ENCODE data around the gene TMEM198.

Gene TMEM198

DNA sequence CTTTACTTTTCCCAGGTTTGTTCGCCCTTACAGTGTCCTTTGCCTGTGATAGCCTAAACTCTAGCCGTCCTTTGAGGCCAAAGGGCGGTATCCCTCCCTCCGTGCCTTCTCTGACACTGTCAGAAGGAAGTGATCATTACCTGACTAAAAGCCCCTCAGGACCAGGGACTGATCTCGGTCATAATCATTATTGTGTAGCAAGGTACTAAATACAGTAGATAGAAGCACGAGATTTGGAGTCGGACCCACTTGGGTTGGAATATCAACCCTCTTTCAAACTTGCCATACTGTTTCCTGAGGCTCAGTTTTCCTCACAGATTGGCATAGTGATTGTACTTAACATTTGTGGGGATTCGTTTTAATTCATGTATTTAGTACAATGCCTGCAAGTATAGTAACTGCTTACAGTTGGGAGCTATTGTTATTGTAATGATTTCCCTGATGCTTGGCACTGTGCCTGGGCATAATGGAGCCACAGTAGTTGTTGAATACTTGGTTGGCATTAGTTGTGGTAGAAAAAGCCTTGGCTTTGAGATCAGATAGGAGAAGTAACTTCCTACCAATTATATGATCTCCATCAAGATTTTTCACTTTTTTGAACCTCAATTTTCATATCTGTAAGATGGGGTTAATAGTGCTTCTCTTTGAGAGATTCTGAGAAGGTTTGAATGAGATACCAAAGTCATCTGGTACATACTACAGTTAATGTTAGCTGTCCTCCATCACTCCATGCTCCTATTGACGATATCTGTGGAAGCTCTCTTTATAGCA is 54.7 kb downstream of the TMEM198 start:
- DNase-seq (ENCODE audit: low read depth), result no peak
- peak overlapping the region; percentile 96 for H3K4me3 ChIP-seq (ENCODE audit: low read depth, low read length)
- TF ChIP-seq CTCF (IDR thresholded peaks at IDR 0.05; ENCODE audit: low read depth, low read length, missing control alignments), result no peak

Data from GM12864 (cell line).